Measurements from ENCODE around the gene RAPSN.

DNA sequence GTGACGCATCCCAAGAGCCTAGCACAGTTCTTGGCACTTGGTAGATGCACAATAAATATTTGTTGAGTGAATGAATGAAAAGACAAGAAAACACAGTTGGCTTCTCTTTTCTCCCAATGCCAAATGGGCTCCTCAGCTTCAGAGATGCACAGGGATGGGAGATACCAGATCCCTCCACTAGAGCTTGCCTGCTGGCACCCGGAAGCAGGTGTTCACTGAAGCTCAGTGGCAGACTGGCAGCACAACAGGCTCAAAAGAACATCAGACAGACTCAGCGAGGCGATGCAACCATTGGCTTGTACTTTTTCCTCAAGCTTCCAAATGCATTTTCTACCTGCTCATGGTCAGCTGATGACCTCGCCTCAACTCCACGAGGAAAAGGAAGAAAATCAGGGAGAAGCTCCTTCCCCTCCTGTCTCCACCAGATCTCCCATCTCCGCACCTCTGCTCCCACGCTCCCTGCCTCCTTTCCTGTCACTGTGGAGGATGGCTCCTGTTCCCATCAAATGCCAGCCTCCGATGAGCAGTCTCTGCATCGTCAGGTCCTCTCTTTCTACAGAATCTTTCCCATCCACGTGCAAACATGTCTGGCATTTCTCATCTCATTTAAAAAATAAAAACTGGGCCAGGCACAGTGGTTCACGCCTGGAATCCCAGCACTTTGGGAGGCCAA is 5.8 kb downstream of the RAPSN start:
- TF ChIP-seq, protein P1, sequence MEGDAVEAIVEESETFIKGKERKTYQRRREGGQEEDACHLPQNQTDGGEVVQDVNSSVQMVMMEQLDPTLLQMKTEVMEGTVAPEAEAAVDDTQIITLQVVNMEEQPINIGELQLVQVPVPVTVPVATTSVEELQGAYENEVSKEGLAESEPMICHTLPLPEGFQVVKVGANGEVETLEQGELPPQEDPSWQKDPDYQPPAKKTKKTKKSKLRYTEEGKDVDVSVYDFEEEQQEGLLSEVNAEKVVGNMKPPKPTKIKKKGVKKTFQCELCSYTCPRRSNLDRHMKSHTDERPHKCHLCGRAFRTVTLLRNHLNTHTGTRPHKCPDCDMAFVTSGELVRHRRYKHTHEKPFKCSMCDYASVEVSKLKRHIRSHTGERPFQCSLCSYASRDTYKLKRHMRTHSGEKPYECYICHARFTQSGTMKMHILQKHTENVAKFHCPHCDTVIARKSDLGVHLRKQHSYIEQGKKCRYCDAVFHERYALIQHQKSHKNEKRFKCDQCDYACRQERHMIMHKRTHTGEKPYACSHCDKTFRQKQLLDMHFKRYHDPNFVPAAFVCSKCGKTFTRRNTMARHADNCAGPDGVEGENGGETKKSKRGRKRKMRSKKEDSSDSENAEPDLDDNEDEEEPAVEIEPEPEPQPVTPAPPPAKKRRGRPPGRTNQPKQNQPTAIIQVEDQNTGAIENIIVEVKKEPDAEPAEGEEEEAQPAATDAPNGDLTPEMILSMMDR (IDR thresholded peaks at IDR 0.05; ENCODE audit: poor library complexity, severe bottlenecking), result no peak
- TF ChIP-seq POLR2AphosphoS5 (IDR thresholded peaks at IDR 0.05) (no peak), EZH2 (IDR thresholded peaks at IDR 0.05; ENCODE audit: borderline replicate concordance, insufficient read depth, low read length, poor library complexity, severe bottlenecking) (no peak), MXI1 (conservative IDR thresholded peaks at IDR 0.05; ENCODE audit: poor library complexity, severe bottlenecking) (no peak), RAD21 (conservative IDR thresholded peaks at IDR 0.05) (no peak), EP300 (conservative IDR thresholded peaks at IDR 0.05; ENCODE audit: poor library complexity, severe bottlenecking) (no peak), TAF1 (IDR thresholded peaks at IDR 0.05; ENCODE audit: low read depth) (no peak), SMC3 (conservative IDR thresholded peaks at IDR 0.05; ENCODE audit: poor library complexity) (no peak)
- TF ChIP-seq, protein P2, sequence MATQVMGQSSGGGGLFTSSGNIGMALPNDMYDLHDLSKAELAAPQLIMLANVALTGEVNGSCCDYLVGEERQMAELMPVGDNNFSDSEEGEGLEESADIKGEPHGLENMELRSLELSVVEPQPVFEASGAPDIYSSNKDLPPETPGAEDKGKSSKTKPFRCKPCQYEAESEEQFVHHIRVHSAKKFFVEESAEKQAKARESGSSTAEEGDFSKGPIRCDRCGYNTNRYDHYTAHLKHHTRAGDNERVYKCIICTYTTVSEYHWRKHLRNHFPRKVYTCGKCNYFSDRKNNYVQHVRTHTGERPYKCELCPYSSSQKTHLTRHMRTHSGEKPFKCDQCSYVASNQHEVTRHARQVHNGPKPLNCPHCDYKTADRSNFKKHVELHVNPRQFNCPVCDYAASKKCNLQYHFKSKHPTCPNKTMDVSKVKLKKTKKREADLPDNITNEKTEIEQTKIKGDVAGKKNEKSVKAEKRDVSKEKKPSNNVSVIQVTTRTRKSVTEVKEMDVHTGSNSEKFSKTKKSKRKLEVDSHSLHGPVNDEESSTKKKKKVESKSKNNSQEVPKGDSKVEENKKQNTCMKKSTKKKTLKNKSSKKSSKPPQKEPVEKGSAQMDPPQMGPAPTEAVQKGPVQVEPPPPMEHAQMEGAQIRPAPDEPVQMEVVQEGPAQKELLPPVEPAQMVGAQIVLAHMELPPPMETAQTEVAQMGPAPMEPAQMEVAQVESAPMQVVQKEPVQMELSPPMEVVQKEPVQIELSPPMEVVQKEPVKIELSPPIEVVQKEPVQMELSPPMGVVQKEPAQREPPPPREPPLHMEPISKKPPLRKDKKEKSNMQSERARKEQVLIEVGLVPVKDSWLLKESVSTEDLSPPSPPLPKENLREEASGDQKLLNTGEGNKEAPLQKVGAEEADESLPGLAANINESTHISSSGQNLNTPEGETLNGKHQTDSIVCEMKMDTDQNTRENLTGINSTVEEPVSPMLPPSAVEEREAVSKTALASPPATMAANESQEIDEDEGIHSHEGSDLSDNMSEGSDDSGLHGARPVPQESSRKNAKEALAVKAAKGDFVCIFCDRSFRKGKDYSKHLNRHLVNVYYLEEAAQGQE (IDR thresholded peaks at IDR 0.05; ENCODE audit: borderline replicate concordance), result no peak

All from neural cell (in vitro differentiated cells).